Astrocyte (in vitro differentiated cells and primary cell): Measurements from ENCODE around the gene YTHDC2.

Source experiments
- EZH2 ChIP-seq: IDR thresholded peaks from 2 replicates; pipeline ENCODE4 v1.6.1; 2012; ENCODE audit warnings: mild to moderate bottlenecking, low read length, inconsistent platforms; ENCODE audit not compliant: insufficient read depth
- TF ChIP-seq, protein P1 (sequence below): IDR thresholded peaks from 2 replicates; pipeline ENCODE4 v1.5.1; 2011; ENCODE audit warnings: low read depth, mild to moderate bottlenecking, inconsistent platforms, low read length, moderate library complexity; ENCODE audit not compliant: insufficient read depth

DNA sequence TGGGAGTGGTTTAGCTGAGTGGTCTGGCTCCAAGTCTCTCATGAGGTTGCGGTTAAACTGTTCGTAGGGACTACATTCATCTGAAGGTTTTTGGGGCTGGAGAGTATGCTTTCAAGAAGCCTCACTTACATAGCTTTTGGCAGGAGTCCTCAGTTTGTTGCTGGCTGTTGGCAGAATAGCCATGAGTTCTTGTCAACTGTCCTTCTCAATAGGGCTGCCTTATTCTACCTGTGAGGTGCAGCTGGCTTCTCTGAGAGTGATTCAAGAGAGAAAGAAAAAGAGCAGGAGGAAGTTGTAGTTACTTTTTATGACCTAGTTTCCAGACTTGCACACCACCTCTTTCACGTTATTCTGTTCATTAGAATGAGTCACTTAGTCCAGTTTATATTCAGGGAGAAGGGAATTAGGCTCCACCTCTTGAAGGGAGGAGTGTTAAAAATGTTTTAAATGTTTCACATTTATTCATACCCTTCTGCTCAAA lies 33.2 kb downstream of the YTHDC2 start:
- TF ChIP-seq, protein P1, sequence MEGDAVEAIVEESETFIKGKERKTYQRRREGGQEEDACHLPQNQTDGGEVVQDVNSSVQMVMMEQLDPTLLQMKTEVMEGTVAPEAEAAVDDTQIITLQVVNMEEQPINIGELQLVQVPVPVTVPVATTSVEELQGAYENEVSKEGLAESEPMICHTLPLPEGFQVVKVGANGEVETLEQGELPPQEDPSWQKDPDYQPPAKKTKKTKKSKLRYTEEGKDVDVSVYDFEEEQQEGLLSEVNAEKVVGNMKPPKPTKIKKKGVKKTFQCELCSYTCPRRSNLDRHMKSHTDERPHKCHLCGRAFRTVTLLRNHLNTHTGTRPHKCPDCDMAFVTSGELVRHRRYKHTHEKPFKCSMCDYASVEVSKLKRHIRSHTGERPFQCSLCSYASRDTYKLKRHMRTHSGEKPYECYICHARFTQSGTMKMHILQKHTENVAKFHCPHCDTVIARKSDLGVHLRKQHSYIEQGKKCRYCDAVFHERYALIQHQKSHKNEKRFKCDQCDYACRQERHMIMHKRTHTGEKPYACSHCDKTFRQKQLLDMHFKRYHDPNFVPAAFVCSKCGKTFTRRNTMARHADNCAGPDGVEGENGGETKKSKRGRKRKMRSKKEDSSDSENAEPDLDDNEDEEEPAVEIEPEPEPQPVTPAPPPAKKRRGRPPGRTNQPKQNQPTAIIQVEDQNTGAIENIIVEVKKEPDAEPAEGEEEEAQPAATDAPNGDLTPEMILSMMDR: no peak
- TF ChIP-seq EZH2: no peak
